Progenitor cell of endocrine pancreas (in vitro differentiated cells): Measurements from ENCODE around the gene PDE6D. TPM values are rescaled to one million over a fixed set of nuclear protein-coding genes. Genes with fewer than 3 reads are reported as not detected.
A peak's percentile ranks its signal among the peaks of the same experiment; 100 is the strongest.
"Not testable (repeated sequence)": the region's sequence is repeated elsewhere in the genome, so short reads cannot be mapped to it uniquely, and the experiment has no call there.

Experiments
- DNase-seq: peaks from one replicate; pipeline ENCODE4 v3.0.0; 2021; ENCODE audit warnings: low spot score; ENCODE audit not compliant: unreplicated experiment
- H3K27ac Mint-ChIP-seq: 2 replicates; pipeline ENCODE4 v1.8.0; 2021; ENCODE audit warnings: mild to moderate bottlenecking, moderate library complexity, mixed read lengths
- H3K27me3 Mint-ChIP-seq: 2 replicates; pipeline ENCODE4 v1.8.0; 2021; ENCODE audit warnings: mixed read lengths
- H3K36me3 Mint-ChIP-seq: 2 replicates; pipeline ENCODE4 v1.8.0; 2022; ENCODE audit warnings: mixed read lengths; ENCODE audit not compliant: insufficient read depth
- H3K4me1 Mint-ChIP-seq: 2 replicates; pipeline ENCODE4 v1.8.0; 2021; ENCODE audit warnings: low read depth, mixed read lengths
- H3K4me3 Mint-ChIP-seq: 2 replicates; pipeline ENCODE4 v1.8.0; 2021; ENCODE audit warnings: low read depth, mild to moderate bottlenecking, moderate library complexity, mixed read lengths
- H3K9me3 Mint-ChIP-seq: 2 replicates; pipeline ENCODE4 v1.8.0; 2021; ENCODE audit warnings: low read depth, mixed read lengths
- total RNA-seq: library from RNA; stranded (reverse); gene quantifications from 2 replicates; pipeline ENCODE4 v1.2.1, GENCODE V29; 2021
- TF ChIP-seq, protein P1 (sequence below): fragments of 200-600 bp; sonication (generic); IDR thresholded peaks from one replicate; pipeline ENCODE4 v1.5.0; 2021; ENCODE audit warnings: antibody characterized with exemption, mild to moderate bottlenecking; ENCODE audit not compliant: unreplicated experiment

The PDE6D gene
- total RNA-seq, 1 donor from 2014 or later, result 21.9 TPM

DNA sequence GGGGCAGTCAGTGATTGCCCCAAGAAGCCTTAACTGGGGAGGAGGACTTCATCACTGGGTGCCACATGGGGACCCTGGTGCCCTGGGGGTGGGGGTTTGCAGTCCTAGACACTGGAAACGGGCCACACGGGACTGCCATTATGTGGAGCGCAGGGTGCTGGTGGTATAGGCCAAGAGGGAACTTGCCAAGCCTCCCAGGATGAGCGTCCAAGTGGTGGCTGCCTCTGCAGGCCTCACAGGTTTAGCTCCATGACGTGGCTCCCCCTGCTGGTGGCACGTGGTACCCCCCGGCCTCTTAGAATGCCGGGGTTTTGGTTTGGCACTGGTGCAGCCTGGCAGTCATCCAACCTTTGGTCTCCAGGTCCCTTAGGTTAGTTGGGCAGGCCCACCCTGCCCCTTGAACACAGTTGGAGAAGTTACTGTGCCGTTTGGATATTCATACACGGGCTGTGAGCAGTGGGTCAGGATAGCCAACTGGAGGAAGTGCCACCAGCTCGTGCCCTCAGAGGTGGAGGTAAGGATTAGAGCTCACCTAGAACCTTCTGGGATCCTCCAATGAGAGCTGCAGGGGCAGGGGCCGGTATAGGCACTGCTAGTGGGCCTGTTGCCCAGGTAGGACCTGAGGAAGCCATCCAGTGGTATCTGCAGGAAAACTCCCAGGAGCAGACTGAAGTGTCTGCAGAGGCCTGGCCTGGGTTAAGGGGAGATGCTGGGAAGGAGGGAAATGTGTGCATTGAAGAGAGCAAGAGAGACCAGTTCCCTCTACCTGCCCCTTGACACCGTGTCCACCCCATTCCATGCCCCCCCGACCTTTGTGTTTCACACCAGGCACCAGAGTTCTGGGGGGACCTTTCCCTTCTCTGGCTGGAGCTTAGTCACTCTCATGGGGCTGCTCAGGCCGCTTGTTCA lies 67.1 kb downstream of the PDE6D start:
- Mint-ChIP-seq H3K4me3 (peak overlapping the region; percentile 45), H3K4me1 (peaks cover 17% of the 10 kb centered on the region), H3K27ac (peak overlapping the region; percentile 96), H3K9me3 (no peaks in the 10 kb centered on the region), H3K36me3 (peaks cover 19% of the 10 kb centered on the region), H3K27me3 (no peaks in the 10 kb centered on the region)
- peak; percentile 74 for DNase-seq
- TF ChIP-seq, protein P1, sequence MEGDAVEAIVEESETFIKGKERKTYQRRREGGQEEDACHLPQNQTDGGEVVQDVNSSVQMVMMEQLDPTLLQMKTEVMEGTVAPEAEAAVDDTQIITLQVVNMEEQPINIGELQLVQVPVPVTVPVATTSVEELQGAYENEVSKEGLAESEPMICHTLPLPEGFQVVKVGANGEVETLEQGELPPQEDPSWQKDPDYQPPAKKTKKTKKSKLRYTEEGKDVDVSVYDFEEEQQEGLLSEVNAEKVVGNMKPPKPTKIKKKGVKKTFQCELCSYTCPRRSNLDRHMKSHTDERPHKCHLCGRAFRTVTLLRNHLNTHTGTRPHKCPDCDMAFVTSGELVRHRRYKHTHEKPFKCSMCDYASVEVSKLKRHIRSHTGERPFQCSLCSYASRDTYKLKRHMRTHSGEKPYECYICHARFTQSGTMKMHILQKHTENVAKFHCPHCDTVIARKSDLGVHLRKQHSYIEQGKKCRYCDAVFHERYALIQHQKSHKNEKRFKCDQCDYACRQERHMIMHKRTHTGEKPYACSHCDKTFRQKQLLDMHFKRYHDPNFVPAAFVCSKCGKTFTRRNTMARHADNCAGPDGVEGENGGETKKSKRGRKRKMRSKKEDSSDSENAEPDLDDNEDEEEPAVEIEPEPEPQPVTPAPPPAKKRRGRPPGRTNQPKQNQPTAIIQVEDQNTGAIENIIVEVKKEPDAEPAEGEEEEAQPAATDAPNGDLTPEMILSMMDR, result peak; percentile 87

- Mint-ChIP-seq H3K36me3 (peaks cover 20% of the 10 kb centered on the region), H3K4me3 (peak overlapping the region; percentile 45), H3K4me1 (peaks cover 17% of the 10 kb centered on the region), H3K27ac (peak overlapping the region; percentile 96)
- H3K9me3 Mint-ChIP-seq, H3K27me3 Mint-ChIP-seq, DNase-seq: not testable (repeated sequence)
These were observed 67.7 kb downstream of the PDE6D start for GRCh38 chr2:231713406-231713729.

DNA sequence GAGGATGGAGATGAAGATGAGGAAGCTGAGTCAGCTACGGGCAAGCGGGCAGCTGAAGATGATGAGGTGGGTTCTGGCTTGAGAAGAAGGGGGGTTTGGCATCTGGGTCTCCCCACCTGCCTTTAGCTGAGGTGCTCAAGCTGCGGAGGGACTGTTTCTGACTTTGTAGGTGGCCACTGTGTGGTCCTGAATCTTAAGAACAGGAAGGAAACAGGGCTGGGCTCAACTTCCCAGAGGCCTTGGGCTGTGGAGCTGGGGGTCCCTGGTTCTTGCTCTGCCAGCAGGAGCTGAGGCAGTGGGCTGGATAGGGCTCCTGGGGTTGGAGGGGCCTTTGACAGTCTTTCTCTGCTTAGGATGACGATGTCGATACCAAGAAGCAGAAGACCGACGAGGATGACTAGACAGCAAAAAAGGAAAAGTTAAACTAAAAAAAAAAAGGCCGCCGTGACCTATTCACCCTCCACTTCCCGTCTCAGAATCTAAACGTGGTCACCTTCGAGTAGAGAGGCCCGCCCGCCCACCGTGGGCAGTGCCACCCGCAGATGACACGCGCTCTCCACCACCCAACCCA lies 68.5 kb downstream of the PDE6D start:
- not testable (repeated sequence) for H3K27me3 Mint-ChIP-seq, H3K9me3 Mint-ChIP-seq, DNase-seq
- Mint-ChIP-seq H3K4me3 (peak overlapping the region; percentile 87), H3K27ac (peak overlapping the region; percentile 84), H3K4me1 (peaks cover 17% of the 10 kb centered on the region), H3K36me3 (peaks cover 21% of the 10 kb centered on the region)

GRCh38 chr2:231711677-231712450 lies 69.2 kb downstream of the PDE6D start:
- H3K4me1 Mint-ChIP-seq, result peaks cover 17% of the 10 kb centered on the region
- DNase-seq, result no peak
- peaks cover 21% of the 10 kb centered on the region for H3K36me3 Mint-ChIP-seq
- TF ChIP-seq, protein P1, result no peak
- H3K27me3 Mint-ChIP-seq, result no peaks in the 10 kb centered on the region
- peak overlapping the region; percentile 84 for H3K27ac Mint-ChIP-seq
- peak overlapping the region; percentile 87 for H3K4me3 Mint-ChIP-seq
- no peaks in the 10 kb centered on the region for H3K9me3 Mint-ChIP-seq

GRCh38 chr2:231710799-231711676 lies 70.0 kb downstream of the PDE6D start:
- peak overlapping the region; percentile 84 for H3K27ac Mint-ChIP-seq
- H3K4me1 Mint-ChIP-seq, result peaks cover 19% of the 10 kb centered on the region
- DNase-seq, result no peak
- H3K4me3 Mint-ChIP-seq, result peak overlapping the region; percentile 87
- no peaks in the 10 kb centered on the region for H3K9me3 Mint-ChIP-seq
- no peaks in the 10 kb centered on the region for H3K27me3 Mint-ChIP-seq
- TF ChIP-seq, protein P1, result no peak
- H3K36me3 Mint-ChIP-seq, result peaks cover 21% of the 10 kb centered on the region
